Esophagus muscularis mucosa (tissue), 3 donors: ENCODE data around the gene EIF1.

ENCODE experiments used
- POLR2AphosphoS5 ChIP-seq, 2 donors: sonication (generic); formaldehyde crosslinking; IDR thresholded peaks; one replicate each; pipeline ENCODE4 v1.6.1; 2017; ENCODE audit warnings: antibody characterized with exemption in 2 of 2
- TF ChIP-seq, protein P1 (sequence below), 3 experiments: fragments of 200-600 bp in 2 of 3; fragments of 450-650 bp in 1 of 3; sonication (generic) in 2 of 3; IDR thresholded peaks; one replicate each; pipeline ENCODE4 v1.5.1; 2017 to 2019; ENCODE audit warnings: antibody characterized with exemption in 3 of 3, mild to moderate bottlenecking in 2 of 3, moderate library complexity in 1 of 3

DNA sequence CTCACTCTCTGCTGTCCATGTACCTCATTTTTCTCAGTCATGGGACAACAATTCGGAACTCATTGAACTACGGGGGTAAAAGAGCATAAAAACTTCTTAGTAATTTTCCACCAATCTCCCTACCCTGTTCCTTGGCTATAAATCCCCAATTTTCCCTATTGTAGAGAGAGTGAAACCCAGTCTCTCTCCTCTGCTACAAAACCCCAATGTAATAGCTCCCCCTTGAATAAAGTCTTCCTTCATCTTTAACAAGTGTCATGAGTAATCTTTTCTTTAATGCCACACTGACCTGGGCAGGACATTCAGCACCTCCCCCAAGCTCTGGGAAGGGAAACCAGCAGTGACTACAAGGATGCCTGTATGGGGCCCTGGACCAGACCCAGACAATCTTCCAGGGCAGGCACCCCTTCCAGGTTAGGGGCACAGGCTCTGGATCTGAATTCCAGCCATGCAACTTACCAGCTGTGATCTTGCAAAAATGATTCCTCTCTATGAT lies 10.2 kb upstream of the EIF1 start:
- no peak for TF ChIP-seq POLR2AphosphoS5 (IDR thresholded peaks at IDR 0.05)
- TF ChIP-seq, protein P1, sequence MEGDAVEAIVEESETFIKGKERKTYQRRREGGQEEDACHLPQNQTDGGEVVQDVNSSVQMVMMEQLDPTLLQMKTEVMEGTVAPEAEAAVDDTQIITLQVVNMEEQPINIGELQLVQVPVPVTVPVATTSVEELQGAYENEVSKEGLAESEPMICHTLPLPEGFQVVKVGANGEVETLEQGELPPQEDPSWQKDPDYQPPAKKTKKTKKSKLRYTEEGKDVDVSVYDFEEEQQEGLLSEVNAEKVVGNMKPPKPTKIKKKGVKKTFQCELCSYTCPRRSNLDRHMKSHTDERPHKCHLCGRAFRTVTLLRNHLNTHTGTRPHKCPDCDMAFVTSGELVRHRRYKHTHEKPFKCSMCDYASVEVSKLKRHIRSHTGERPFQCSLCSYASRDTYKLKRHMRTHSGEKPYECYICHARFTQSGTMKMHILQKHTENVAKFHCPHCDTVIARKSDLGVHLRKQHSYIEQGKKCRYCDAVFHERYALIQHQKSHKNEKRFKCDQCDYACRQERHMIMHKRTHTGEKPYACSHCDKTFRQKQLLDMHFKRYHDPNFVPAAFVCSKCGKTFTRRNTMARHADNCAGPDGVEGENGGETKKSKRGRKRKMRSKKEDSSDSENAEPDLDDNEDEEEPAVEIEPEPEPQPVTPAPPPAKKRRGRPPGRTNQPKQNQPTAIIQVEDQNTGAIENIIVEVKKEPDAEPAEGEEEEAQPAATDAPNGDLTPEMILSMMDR (IDR thresholded peaks at IDR 0.05), result no peak
